ENCODE results near the gene GLP2R.
"Not testable (repeated sequence)": the region's sequence is repeated elsewhere in the genome, so short reads cannot be mapped to it uniquely, and the experiment has no call there.

Gene GLP2R

GRCh38 chr17:9908649-9909042, 82.9 kb downstream of the GLP2R start:
- no peaks in the 10 kb centered on the region for H3K4me1 Mint-ChIP-seq
- ATAC-seq, result no peak
- H3K27ac Mint-ChIP-seq, result no peak overlapping the region
- no peak overlapping the region for H3K4me3 Mint-ChIP-seq
- no peaks in the 10 kb centered on the region for H3K27me3 Mint-ChIP-seq
- no peaks in the 10 kb centered on the region for H3K36me3 Mint-ChIP-seq
- H3K9me3 Mint-ChIP-seq, result no peaks in the 10 kb centered on the region

- H3K4me3 Mint-ChIP-seq, result no peak overlapping the region
- H3K27me3 Mint-ChIP-seq, result no peaks in the 10 kb centered on the region
- no peaks in the 10 kb centered on the region for H3K9me3 Mint-ChIP-seq
- no peak for ATAC-seq
- no peaks in the 10 kb centered on the region for H3K4me1 Mint-ChIP-seq
- no peaks in the 10 kb centered on the region for H3K36me3 Mint-ChIP-seq
- H3K27ac Mint-ChIP-seq, result no peak overlapping the region
These were observed 85.4 kb downstream of the GLP2R start for GRCh38 chr17:9911089-9911488.

DNA sequence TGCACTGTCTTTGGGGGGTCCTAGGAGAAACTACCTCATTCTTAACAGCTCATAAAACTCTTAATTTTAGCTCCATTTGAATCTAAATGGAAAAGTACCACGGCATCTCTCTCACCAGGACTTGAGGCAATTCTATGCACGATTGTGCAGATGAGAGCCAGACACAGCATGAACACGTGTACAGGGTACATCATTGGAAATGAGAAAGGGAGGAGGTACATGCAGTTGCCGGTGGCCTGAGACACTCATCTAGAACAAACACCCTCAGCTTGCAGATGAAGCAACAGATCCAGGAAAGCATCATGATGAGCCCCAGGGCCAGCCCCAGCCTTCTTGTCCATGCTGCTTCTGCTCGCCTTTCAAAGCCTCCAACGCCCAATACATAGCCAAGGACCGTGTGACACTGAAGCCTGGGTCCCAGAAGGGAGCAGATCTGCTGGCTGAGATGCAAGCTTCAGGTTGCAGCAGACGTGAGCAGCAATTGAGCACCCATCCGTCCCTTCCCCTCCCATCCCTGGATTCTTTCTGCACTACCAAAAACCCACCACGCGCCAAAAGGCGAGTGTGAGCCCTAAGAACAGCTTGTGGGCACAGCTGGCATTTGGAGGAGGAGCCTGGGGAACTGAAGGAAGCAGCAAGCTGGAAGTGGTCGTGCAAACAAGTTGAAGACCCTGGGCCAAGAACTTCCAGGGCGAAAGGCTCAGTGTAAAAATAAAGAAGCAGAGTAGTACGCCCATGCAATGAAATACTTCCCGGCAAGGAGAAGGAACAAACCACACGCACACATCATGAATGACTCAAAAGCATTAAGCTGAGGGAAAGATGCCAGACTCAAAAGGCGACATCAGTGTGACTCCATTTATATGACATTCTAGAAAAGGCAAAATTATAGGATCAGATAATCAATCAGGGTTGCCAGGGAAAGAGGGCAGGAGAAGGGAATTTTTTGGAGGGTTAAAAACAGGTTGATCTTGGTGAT, 86.7 kb downstream of the GLP2R start:
- ATAC-seq, result no peak
- no peak overlapping the region for H3K4me3 Mint-ChIP-seq
- H3K9me3 Mint-ChIP-seq, result no peaks in the 10 kb centered on the region
- H3K36me3 Mint-ChIP-seq, result no peaks in the 10 kb centered on the region
- no peaks in the 10 kb centered on the region for H3K27me3 Mint-ChIP-seq
- no peaks in the 10 kb centered on the region for H3K4me1 Mint-ChIP-seq
- H3K27ac Mint-ChIP-seq, result no peak overlapping the region

DNA sequence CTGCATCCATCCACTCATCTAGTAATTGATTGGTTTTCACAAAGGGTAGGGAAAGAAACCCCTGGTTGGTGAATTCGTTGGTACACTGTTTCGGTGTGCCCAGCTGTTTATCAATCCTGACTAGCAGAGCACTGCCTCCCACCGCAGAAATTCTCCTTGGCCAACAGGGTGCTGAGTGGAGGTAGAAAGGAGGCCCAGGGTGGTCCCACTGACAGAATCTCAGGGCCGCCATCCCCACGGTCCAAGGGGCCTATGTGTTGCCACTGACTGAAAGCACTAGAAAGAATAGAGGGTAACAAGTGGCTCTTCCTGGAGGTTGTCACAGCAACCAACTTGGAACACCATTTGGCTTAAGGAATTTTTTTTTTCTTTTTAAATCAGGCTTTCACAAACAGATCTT, 87.8 kb downstream of the GLP2R start:
- Mint-ChIP-seq H3K4me3 (no peak overlapping the region), H3K4me1 (no peaks in the 10 kb centered on the region), H3K27me3 (no peaks in the 10 kb centered on the region), H3K27ac (no peak overlapping the region), H3K9me3 (no peaks in the 10 kb centered on the region), H3K36me3 (no peaks in the 10 kb centered on the region)
- no peak for ATAC-seq

- Mint-ChIP-seq H3K27ac (no peak overlapping the region), H3K4me3 (no peak overlapping the region), H3K27me3 (no peaks in the 10 kb centered on the region), H3K9me3 (no peaks in the 10 kb centered on the region), H3K36me3 (no peaks in the 10 kb centered on the region), H3K4me1 (no peaks in the 10 kb centered on the region)
- ATAC-seq, result no peak
These were observed 90.4 kb downstream of the GLP2R start for GRCh38 chr17:9916108-9916507.

DNA sequence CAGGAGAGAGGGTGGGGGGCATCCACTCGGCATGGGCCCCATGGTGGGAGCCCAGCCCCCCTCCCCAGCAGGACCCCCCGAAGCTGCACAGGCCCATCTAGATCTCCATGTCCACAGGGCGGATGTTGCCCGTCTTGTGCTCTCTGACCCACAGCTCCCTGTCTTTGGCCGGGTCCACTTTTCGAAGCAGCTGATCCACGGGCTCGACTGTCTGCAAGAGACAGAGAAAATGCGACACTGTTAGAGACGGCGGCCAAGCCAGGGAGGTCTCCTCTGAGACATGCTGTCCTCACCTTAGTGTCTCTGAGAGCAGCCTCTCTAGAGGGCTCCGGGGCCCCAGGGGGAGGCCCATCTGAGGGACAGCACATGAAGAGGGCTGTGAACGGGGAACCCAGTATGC, 91.4 kb downstream of the GLP2R start:
- no peak overlapping the region for H3K27ac Mint-ChIP-seq
- H3K9me3 Mint-ChIP-seq, result no peaks in the 10 kb centered on the region
- H3K4me3 Mint-ChIP-seq, result no peak overlapping the region
- H3K27me3 Mint-ChIP-seq, result no peaks in the 10 kb centered on the region
- ATAC-seq, result peak; percentile 5
- no peaks in the 10 kb centered on the region for H3K4me1 Mint-ChIP-seq
- H3K36me3 Mint-ChIP-seq, result no peaks in the 10 kb centered on the region

DNA sequence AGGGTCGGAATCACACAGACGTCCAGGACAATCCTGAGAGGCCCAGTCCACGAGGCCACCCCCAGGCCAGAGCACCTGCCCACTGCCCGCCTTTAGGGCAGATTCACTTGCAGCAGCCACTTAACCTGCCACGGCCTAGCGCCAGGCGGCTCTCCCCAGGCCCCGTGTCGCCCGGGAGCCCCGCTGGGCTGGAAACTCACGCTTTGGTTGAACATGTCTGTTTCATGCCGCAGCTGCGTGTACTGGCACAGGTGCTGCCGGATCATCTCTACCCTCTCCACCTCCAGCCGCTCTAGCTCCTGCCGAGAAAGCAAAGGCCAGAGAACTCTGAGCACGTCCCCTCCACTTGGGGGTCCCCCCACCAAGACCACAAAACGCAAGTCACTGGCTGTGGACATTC, 92.1 kb downstream of the GLP2R start:
- Mint-ChIP-seq H3K27me3 (no peaks in the 10 kb centered on the region), H3K4me1 (no peaks in the 10 kb centered on the region), H3K9me3 (no peaks in the 10 kb centered on the region), H3K27ac (no peak overlapping the region), H3K36me3 (no peaks in the 10 kb centered on the region), H3K4me3 (no peak overlapping the region)
- no peak for ATAC-seq

GRCh38 chr17:9918352-9918751, 92.6 kb downstream of the GLP2R start:
- Mint-ChIP-seq H3K4me1 (no peaks in the 10 kb centered on the region), H3K27me3 (no peaks in the 10 kb centered on the region), H3K4me3 (no peak overlapping the region), H3K27ac (no peak overlapping the region), H3K36me3 (no peaks in the 10 kb centered on the region), H3K9me3 (no peaks in the 10 kb centered on the region)
- no peak for ATAC-seq

GRCh38 chr17:9918804-9919352, 93.2 kb downstream of the GLP2R start:
- H3K36me3 Mint-ChIP-seq, result no peaks in the 10 kb centered on the region
- H3K27ac Mint-ChIP-seq, result no peak overlapping the region
- H3K4me1 Mint-ChIP-seq, result no peaks in the 10 kb centered on the region
- no peaks in the 10 kb centered on the region for H3K9me3 Mint-ChIP-seq
- no peak for ATAC-seq
- H3K27me3 Mint-ChIP-seq, result no peaks in the 10 kb centered on the region
- H3K4me3 Mint-ChIP-seq, result no peak overlapping the region

- not testable (repeated sequence) for H3K9me3 Mint-ChIP-seq, H3K4me3 Mint-ChIP-seq, ATAC-seq, H3K27me3 Mint-ChIP-seq, H3K36me3 Mint-ChIP-seq, H3K27ac Mint-ChIP-seq
- H3K4me1 Mint-ChIP-seq, result peaks cover 10% of the 10 kb centered on the region
These were observed 95.5 kb downstream of the GLP2R start for GRCh38 chr17:9921216-9921615.

- no peaks in the 10 kb centered on the region for H3K9me3 Mint-ChIP-seq
- no peaks in the 10 kb centered on the region for H3K27me3 Mint-ChIP-seq
- no peak overlapping the region for H3K27ac Mint-ChIP-seq
- no peak overlapping the region for H3K4me3 Mint-ChIP-seq
- H3K36me3 Mint-ChIP-seq, result no peaks in the 10 kb centered on the region
- H3K4me1 Mint-ChIP-seq, result peaks cover 10% of the 10 kb centered on the region
- ATAC-seq, result no peak
These were observed 96.5 kb downstream of the GLP2R start for GRCh38 chr17:9922012-9922848.

DNA sequence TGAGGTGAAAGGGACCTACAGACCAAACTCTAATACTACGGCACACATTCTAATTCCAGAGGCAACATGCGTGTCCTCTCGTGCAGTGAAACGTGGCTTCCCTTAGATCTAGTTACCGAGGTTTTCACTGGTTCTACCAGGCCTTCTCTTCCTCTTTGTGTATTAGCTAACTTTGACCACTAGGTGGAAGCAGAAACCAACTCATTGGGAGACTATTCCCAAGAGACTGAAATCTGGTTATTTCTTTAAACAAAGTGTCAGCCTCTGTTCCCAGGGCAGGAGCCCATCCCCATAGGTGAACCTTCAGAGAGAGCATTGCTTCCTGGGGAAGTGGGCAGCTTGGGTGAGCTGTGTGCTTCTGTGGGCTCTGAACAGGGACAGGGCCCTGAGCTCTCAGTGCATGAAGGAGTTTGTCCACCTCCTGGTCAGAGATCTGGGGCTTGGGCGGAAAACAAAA, 99.0 kb downstream of the GLP2R start:
- Mint-ChIP-seq H3K4me1 (peaks cover 10% of the 10 kb centered on the region), H3K4me3 (no peak overlapping the region)
- peak; percentile 49 for ATAC-seq

GRCh38 chr17:9925457-9925856, 99.7 kb downstream of the GLP2R start:
- no peaks in the 10 kb centered on the region for H3K36me3 Mint-ChIP-seq
- no peaks in the 10 kb centered on the region for H3K27me3 Mint-ChIP-seq
- peaks cover 10% of the 10 kb centered on the region for H3K4me1 Mint-ChIP-seq
- no peak overlapping the region for H3K27ac Mint-ChIP-seq
- no peaks in the 10 kb centered on the region for H3K9me3 Mint-ChIP-seq
- no peak overlapping the region for H3K4me3 Mint-ChIP-seq
- ATAC-seq, result no peak

More for the DNA sequence above, 99.0 kb downstream of the GLP2R start:
- Mint-ChIP-seq H3K36me3 (no peaks in the 10 kb centered on the region), H3K27ac (no peak overlapping the region), H3K27me3 (no peaks in the 10 kb centered on the region), H3K9me3 (no peaks in the 10 kb centered on the region)

DNA sequence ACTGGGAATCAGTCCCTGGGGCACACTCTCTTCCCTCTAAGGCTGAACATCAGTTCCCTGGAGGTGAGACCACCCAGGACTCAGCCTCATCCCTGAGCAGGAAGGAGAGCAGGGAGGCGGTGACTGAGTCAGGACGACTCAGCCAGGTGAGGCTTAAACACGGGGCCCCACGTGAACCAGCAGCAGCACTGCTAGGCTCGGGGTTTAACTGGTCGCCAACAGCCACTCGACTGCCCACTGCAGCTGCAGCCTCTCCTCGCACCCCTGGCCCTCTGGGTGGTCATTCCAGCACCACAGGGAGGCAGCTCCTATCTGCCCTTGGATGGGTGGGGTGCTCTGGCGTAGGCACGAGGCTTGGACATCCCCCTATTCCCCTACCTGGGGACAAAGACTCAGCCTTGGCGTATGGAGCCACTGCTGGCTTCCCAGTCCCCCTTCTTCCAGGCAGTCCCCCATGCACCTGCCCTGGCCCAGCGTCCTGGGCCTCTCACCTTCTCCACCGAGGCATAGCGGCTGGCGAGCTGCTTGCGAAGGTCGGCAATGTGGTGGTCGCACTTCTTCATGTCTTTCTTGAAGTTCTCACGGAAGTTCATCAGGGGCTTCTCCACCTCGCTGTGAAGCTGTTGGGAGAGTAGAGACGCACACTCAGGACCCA, 100.6 kb downstream of the GLP2R start:
- Mint-ChIP-seq H3K4me3 (no peak overlapping the region), H3K27ac (no peak overlapping the region), H3K36me3 (no peaks in the 10 kb centered on the region), H3K27me3 (no peaks in the 10 kb centered on the region), H3K9me3 (no peaks in the 10 kb centered on the region), H3K4me1 (peaks cover 10% of the 10 kb centered on the region)
- no peak for ATAC-seq

All from stimulated activated memory B cell treated with anti-CD40 and anti-IgM and Interleukin-4, amounts not matched to agents 10 μg/mL and 1 μg/mL and 100 μg/mL, for 72 hours (primary cell).